Natural killer cell treated with Interleukin-12 subunit alpha and Interleukin-12 subunit beta and Interleukin-15 and Interleukin-18, amount 100 ng/mL, for 72 hours (primary cell): ENCODE data around the gene ALG11. TPM values are rescaled to one million over a fixed set of nuclear protein-coding genes. Genes with fewer than 3 reads are reported as not detected.
"Not testable (repeated sequence)": the region's sequence is repeated elsewhere in the genome, so short reads cannot be mapped to it uniquely, and the experiment has no call there.

Experiments used
- ATAC-seq, 2 donors: fragments of 150-1000 bp; cut with Tn5 transposase in 1 of 2; sonication (Bioruptor Pico), chemical (Tn5 transposase) in 1 of 2; 2 replicates each; pipeline ENCODE4 v1.10.0; 2021
- DNase-seq: peaks from one replicate; pipeline ENCODE4 v3.0.0; 2022; ENCODE audit warnings: low spot score
- H3K27ac Mint-ChIP-seq, 2 donors: 1 replicate in 1 of 2; 2 replicates in 1 of 2; pipeline ENCODE4 v1.8.0; 2022; ENCODE audit warnings: mixed read lengths in 2 of 2, mild to moderate bottlenecking in 1 of 2, moderate library complexity in 1 of 2
- H3K27me3 Mint-ChIP-seq, 2 donors: 1 replicate in 1 of 2; 2 replicates in 1 of 2; pipeline ENCODE4 v1.8.0; 2022; ENCODE audit warnings: mixed read lengths in 2 of 2
- H3K36me3 Mint-ChIP-seq: one replicate; pipeline ENCODE4 v1.8.0; 2022; ENCODE audit warnings: mixed read lengths
- H3K4me1 Mint-ChIP-seq, 2 donors: 1 replicate in 1 of 2; 2 replicates in 1 of 2; pipeline ENCODE4 v1.8.0; 2022; ENCODE audit warnings: low read depth in 2 of 2, mixed read lengths in 2 of 2, mild to moderate bottlenecking in 1 of 2
- H3K4me3 Mint-ChIP-seq: one replicate; pipeline ENCODE4 v1.8.0; 2022; ENCODE audit warnings: mixed read lengths
- H3K9me3 Mint-ChIP-seq: 2 replicates; pipeline ENCODE4 v1.8.0; 2022; ENCODE audit warnings: mixed read lengths
- total RNA-seq, 2 donors: library from RNA; stranded (reverse); gene quantifications; one replicate each; pipeline ENCODE4 v1.2.3, GENCODE V29; 2022

The ALG11 gene
- total RNA-seq, 2 donors from 2014 or later, result 31.8 to 39.8 TPM

DNA sequence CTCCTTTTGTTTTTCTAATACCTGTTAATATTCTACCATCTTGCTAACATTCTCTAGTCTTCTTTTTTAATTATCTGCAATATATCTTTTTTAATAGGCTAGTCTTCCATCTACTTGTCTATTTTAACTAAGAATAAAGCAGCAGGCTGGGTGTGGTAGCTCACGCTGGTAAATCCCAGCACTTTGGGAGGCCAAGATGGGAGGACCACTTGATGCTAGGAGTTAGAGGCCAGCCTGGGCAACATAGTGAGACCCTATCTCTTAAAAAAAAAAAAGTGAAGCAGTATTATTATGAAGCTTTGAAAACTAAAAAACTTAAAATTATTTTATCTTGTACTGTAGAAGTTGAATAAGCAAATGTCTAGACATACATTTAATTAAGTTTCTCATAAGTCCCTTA is 15.6 kb downstream of the ALG11 start:
- Mint-ChIP-seq H3K9me3 (no peaks in the 10 kb centered on the region), H3K36me3 (peaks cover 39% of the 10 kb centered on the region), H3K4me3 (no peak overlapping the region), H3K27ac (no peak overlapping the region), H3K27me3 (no peaks in the 10 kb centered on the region), H3K4me1 (peaks cover 28 to 31% of the 10 kb centered on the region in 2 donors)
- ATAC-seq (no peak), DNase-seq (no peak)

DNA sequence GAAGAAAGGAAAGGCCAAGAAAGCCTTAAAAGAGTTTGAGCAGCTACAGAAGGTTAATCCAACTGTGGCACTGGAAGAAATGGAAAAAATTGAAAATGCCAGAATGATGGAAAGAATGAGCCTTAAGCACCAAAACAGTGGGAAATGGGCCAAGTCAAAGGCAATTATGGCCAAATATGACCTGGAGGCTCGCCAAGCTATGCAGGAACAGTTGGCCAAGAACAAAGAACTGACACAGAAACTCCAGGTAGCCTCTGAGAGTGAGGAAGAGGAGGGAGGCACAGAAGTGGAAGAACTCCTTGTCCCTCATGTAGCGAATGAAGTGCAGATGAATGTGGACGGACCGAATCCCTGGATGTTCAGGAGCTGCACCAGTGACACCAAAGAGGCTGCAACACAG is 17.4 kb downstream of the ALG11 start:
- no peak overlapping the region for H3K4me3 Mint-ChIP-seq
- no peaks in the 10 kb centered on the region for H3K9me3 Mint-ChIP-seq
- no peak overlapping the region for H3K27ac Mint-ChIP-seq
- H3K4me1 Mint-ChIP-seq, result peaks cover 28 to 31% of the 10 kb centered on the region in 2 donors
- no peak for DNase-seq
- ATAC-seq, result no peak
- H3K36me3 Mint-ChIP-seq, result peaks cover 35% of the 10 kb centered on the region
- H3K27me3 Mint-ChIP-seq, result no peaks in the 10 kb centered on the region

GRCh38 chr13:52030401-52030800 is 18.2 kb downstream of the ALG11 start:
- not testable (repeated sequence) for ATAC-seq, DNase-seq, H3K27ac Mint-ChIP-seq, H3K4me3 Mint-ChIP-seq, H3K9me3 Mint-ChIP-seq, H3K27me3 Mint-ChIP-seq
- Mint-ChIP-seq H3K36me3 (peaks cover 31% of the 10 kb centered on the region), H3K4me1 (peaks cover 30 to 31% of the 10 kb centered on the region in 2 donors)

DNA sequence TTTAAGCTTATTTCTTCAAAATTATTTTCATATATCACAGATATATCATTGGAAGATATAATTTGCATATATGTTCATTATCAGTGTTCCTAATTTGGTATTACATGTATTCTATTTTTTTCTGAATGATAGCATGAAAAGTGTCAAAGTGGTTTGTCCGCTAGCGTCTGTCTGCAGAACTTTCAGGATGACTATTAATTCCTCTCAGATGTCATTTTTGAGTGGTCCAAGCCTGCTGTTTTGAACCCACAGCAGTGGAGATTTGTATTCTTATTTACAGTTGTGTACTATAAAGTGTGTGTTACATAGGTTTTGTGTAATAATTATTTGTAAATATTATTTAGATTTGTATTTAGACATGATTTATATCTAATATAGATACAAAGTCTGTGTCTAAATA is 20.8 kb downstream of the ALG11 start:
- no peaks in the 10 kb centered on the region for H3K27me3 Mint-ChIP-seq
- H3K4me1 Mint-ChIP-seq, result peaks cover 15 to 16% of the 10 kb centered on the region in 2 donors
- no peak overlapping the region for H3K4me3 Mint-ChIP-seq
- H3K36me3 Mint-ChIP-seq, result peaks cover 14% of the 10 kb centered on the region
- H3K9me3 Mint-ChIP-seq, result no peaks in the 10 kb centered on the region
- DNase-seq (no peak), ATAC-seq (no peak)
- no peak overlapping the region for H3K27ac Mint-ChIP-seq

DNA sequence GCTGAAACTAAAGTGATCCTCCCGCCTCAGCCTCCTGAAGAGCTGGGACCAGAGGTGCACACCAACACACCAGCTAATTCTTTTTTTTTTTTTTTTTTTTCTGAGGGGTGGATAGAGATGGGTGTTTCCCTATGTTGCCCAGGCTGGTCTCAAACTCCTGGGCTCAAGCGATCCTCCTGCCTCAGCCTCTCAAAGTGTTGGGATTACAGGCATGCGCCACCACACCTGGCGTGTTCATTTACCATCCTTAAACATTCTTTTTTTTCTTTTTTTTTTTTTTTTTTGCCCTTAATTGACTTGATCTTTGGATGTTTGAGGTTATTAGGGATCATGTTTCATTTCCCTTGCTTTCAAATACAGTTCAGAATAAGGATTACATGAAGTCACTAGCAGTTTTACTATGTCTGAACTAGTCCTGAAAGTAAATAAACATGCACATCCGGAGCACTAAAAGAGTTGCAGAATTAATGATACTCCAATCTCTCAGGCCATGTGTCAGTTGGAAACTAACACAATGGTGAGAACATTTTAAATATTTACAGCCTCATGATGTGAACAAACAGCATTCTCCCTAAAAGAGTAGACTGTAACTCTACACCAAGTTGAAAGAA is 22.5 kb downstream of the ALG11 start:
- ATAC-seq (no peak), DNase-seq (no peak)
- H3K27me3 Mint-ChIP-seq, result no peaks in the 10 kb centered on the region
- no peak overlapping the region for H3K4me3 Mint-ChIP-seq
- peaks cover 8 to 10% of the 10 kb centered on the region in 2 donors for H3K4me1 Mint-ChIP-seq
- no peaks in the 10 kb centered on the region for H3K9me3 Mint-ChIP-seq
- H3K27ac Mint-ChIP-seq, result no peak overlapping the region
- H3K36me3 Mint-ChIP-seq, result peaks cover 7% of the 10 kb centered on the region

DNA sequence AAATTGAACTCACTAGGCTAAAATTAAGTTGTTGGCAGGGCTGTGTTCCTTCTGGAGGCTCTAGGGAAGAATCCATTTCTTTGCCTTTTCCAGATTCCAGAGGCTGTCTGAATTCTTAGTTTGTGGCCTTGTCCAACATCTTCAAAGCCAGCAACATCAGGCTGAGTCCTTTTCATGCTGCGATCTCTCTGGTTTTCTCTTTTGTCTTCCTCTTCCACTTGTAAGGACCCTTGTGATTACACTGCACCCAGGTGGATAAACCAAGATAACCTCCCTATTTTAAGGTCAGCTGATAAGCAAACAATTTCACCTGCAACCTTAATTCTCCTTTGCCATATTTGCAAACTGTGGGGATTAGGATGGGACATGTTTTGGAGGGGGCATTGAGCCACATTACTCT is 23.8 kb downstream of the ALG11 start:
- ATAC-seq (no peak), DNase-seq (no peak)
- Mint-ChIP-seq H3K27ac (no peak overlapping the region), H3K4me3 (no peak overlapping the region), H3K36me3 (no peaks in the 10 kb centered on the region), H3K9me3 (no peaks in the 10 kb centered on the region), H3K27me3 (no peaks in the 10 kb centered on the region), H3K4me1 (peaks cover 0 to 2% of the 10 kb centered on the region in 2 donors)

GRCh38 chr13:52043675-52044074 is 31.5 kb downstream of the ALG11 start:
- DNase-seq (no peak), ATAC-seq (no peak)
- Mint-ChIP-seq H3K4me3 (no peak overlapping the region), H3K4me1 (no peaks in the 10 kb centered on the region), H3K9me3 (no peaks in the 10 kb centered on the region), H3K27ac (no peak overlapping the region), H3K27me3 (no peaks in the 10 kb centered on the region), H3K36me3 (no peaks in the 10 kb centered on the region)

DNA sequence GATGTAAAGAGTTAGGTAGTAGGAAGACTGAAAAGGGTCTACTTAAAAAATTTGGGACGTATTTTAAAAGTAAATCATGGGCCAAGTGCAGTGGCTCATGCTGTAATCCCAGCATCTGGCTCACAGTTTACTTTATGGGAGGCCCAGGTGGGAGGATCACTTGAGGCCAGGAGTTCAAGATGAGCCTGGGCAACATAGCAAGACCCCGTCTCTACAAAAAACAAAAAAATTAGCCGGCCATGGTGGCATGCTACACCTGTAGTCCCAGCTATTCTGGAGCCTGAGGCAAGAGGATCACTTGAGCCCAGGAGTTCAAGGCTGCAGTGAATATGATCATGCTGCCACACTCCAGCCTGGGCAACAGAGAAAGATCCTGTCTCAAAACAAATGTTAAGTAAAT is 35.3 kb downstream of the ALG11 start:
- Mint-ChIP-seq H3K4me3 (no peak overlapping the region), H3K27me3 (peaks cover 2 to 10% of the 10 kb centered on the region in 2 donors), H3K27ac (no peak overlapping the region), H3K36me3 (peaks cover 4% of the 10 kb centered on the region), H3K4me1 (no peaks in the 10 kb centered on the region), H3K9me3 (peaks cover 3% of the 10 kb centered on the region)
- ATAC-seq (no peak), DNase-seq (no peak)

DNA sequence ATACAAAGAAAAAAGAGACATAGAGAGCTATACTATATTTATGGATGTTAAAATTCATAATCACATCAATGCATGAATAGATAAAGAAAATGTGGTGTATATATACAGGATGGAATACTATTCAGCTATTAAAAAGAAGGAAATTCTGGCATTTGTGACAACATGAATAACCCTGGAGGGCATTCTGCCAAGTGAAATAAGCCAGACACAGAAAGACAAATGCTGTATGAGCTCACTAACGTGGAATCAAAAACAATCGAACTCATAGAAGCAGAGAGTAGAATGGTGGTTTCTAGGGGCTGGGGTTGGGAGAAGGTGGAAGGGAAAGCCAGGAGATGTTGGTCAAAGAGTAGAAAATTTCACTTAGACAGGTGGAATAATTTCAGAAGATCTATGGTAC is 36.3 kb downstream of the ALG11 start:
- Mint-ChIP-seq H3K4me1 (no peaks in the 10 kb centered on the region), H3K9me3 (peaks cover 3% of the 10 kb centered on the region), H3K27me3 (peaks cover 2 to 10% of the 10 kb centered on the region in 2 donors), H3K27ac (no peak overlapping the region), H3K36me3 (peaks cover 4% of the 10 kb centered on the region), H3K4me3 (no peak overlapping the region)
- no peak for DNase-seq
- no peak for ATAC-seq

- Mint-ChIP-seq H3K4me1 (no peaks in the 10 kb centered on the region), H3K9me3 (peaks cover 6% of the 10 kb centered on the region), H3K36me3 (peaks cover 4% of the 10 kb centered on the region), H3K27me3 (peaks cover 2 to 10% of the 10 kb centered on the region in 2 donors), H3K27ac (no peak overlapping the region), H3K4me3 (no peak overlapping the region)
- ATAC-seq (no peak), DNase-seq (no peak)
Observed at GRCh38 chr13:52051400-52051799, 39.2 kb downstream of the ALG11 start.

GRCh38 chr13:52053460-52053859 is 41.3 kb downstream of the ALG11 start:
- DNase-seq (no peak), ATAC-seq (no peak)
- Mint-ChIP-seq H3K4me1 (no peaks in the 10 kb centered on the region), H3K27me3 (peaks cover 2 to 10% of the 10 kb centered on the region in 2 donors), H3K9me3 (peaks cover 6% of the 10 kb centered on the region), H3K27ac (no peak overlapping the region), H3K36me3 (peaks cover 9% of the 10 kb centered on the region), H3K4me3 (no peak overlapping the region)

DNA sequence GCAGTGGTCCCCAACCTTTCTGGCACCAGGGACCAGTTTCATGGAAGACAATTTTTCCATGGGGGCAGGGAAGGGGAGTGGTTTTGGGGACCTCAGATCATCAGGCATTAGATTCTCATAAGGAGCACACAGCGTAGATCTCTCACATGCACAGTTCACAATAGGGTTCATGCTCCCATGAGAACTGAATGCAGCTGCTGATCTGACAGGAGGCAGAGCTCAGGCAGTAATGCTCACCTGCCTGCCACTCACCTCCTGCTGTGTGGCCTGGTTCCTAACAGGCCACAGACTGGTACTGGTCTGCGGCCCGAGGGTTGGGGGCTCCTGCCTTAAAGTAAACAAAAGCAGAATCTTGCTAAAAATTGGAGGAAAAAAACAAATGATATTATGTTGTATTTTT is 48.9 kb downstream of the ALG11 start:
- not testable (repeated sequence) for H3K27ac Mint-ChIP-seq, H3K36me3 Mint-ChIP-seq, H3K4me1 Mint-ChIP-seq

GRCh38 chr13:52061587-52061986 is 49.4 kb downstream of the ALG11 start:
- H3K36me3 Mint-ChIP-seq, result peaks cover 3% of the 10 kb centered on the region

More for the DNA sequence above, 48.9 kb downstream of the ALG11 start:
- H3K9me3 Mint-ChIP-seq, ATAC-seq, DNase-seq, H3K4me3 Mint-ChIP-seq, H3K27me3 Mint-ChIP-seq: not testable (repeated sequence)

GRCh38 chr13:52067237-52067636 is 55.0 kb downstream of the ALG11 start:
- ATAC-seq (no peak), DNase-seq (no peak)
- Mint-ChIP-seq H3K27ac (no peak overlapping the region), H3K27me3 (peaks cover 15 to 18% of the 10 kb centered on the region in 2 donors), H3K9me3 (peaks cover 6% of the 10 kb centered on the region), H3K4me3 (no peak overlapping the region), H3K36me3 (peaks cover 12% of the 10 kb centered on the region), H3K4me1 (no peaks in the 10 kb centered on the region)

More at GRCh38 chr13:52061587-52061986, 49.4 kb downstream of the ALG11 start:
- no peaks in the 10 kb centered on the region for H3K27me3 Mint-ChIP-seq
- no peak overlapping the region for H3K27ac Mint-ChIP-seq
- DNase-seq (no peak), ATAC-seq (no peak)
- H3K9me3 Mint-ChIP-seq, result no peaks in the 10 kb centered on the region
- no peaks in the 10 kb centered on the region for H3K4me1 Mint-ChIP-seq
- no peak overlapping the region for H3K4me3 Mint-ChIP-seq
